DMS114 treated with DMSO at 0.1 percent for 48 hours (cell line): ENCODE results near the gene FAM216B.
"Not testable (repeated sequence)": the region's sequence is repeated elsewhere in the genome, so short reads cannot be mapped to it uniquely, and the experiment has no call there.

Source experiments
- DNase-seq: peaks from one replicate; lab custom pipeline; 2025; ENCODE audit not compliant: unreplicated experiment; lab: John Stamatoyannopoulos, UW

Gene FAM216B

DNA sequence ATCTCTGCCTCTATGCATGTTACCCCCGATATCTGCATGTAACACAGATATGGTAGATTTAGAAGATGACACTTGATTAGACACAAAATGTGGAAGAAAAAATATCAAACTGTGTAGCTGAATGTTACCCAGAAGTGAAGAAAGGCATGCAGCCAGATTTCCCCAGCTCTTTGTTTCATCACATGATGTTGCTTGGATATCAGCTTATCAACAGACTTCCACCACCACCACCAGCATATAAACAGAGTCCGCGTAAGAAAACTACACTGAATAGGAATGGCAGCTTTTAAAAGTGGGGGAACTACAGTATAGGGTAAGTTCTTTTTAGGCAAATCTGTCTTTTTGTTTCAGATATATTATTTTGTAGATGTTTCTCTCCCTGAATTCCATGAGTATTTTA is at the start of gene FAM216B:
Gene FAM216B, plus strand, starts transcription at position 233 of the 400 bp plus-strand sequence. CDS start 2,484 bp downstream, outside the sequence.
- no peak for DNase-seq

DNA sequence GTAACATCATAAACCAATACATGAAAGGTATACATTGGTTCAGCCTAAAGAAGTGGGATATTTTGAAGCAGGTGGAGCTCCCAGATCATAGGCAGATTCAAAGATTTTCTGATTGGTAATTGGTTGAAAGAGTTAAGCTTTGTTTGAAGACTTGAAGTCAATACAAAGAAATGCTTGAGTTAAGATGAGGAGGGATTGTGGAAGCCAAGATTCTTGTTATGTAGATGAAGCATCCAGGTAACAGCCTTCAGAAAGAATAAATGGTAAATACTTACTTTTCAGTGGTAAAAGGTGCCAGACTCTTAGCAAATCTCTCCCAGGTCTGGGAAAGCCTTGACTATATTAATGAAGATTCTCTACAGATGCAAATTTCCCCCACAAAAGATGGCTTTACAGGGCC is 49.3 kb upstream of the FAM216B start:
- no peak for DNase-seq

DNA sequence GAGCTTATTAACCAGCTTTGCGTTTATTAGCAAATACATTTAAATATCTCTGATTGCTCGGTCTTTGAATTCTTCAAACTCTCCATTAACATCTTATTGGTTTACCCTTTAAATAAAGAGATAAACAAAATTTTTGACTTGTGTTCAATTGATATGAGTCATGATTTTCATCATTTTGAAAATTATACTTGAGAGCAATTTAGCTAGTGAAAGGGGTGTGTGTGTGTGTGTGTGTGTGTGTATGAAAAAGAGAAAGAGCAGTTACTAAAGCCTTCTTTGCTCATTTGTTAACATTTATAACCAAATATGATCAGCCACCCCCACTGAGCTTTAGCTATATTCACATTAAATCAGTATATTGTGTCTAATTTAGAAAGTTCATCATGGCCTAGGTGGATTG is 48.3 kb upstream of the FAM216B start:
- no peak for DNase-seq

- DNase-seq: no peak
Observed at GRCh38 chr13:42735010-42735409, 46.4 kb upstream of the FAM216B start.

DNA sequence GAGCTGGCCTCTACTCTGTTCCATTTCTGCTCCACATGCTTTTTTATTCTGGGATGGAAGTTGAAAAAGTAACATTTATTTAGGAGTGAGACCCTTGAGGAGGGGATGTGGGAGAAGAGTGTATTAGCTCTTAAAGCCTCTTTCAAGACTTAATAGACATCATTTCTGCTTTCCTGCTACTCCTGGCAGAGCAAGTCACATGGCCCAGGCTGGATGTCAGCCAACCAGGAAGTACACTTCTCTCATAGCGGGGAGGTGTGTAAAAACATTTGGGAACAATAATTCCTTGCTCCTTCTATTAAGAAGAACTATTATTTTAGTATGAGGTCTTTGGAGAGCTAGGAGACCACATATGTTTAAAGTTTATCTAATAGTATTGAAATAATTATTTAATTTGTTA is 40.6 kb upstream of the FAM216B start:
- DNase-seq: no peak

DNA sequence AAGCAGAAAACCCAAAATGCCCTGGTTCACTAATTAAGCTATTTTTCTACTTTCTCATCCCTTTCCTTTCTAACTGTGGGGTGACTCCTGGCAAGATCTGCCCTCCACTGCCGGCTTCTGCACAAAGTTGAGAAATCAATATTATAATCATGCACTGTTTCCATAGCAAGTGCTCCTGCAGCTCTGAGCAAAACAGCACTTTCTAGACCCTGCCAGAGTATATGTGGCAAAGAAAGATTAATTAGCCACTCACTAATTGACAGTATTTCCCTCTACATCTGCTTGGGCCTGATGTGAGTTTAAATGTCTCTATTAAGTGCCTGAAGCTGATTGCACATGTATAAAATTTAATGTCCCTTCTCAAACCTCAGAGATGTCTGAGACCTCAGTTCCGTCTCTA is 39.5 kb upstream of the FAM216B start:
- no peak for DNase-seq

- DNase-seq: no peak
Observed at GRCh38 chr13:42745655-42746054, 35.7 kb upstream of the FAM216B start.

DNA sequence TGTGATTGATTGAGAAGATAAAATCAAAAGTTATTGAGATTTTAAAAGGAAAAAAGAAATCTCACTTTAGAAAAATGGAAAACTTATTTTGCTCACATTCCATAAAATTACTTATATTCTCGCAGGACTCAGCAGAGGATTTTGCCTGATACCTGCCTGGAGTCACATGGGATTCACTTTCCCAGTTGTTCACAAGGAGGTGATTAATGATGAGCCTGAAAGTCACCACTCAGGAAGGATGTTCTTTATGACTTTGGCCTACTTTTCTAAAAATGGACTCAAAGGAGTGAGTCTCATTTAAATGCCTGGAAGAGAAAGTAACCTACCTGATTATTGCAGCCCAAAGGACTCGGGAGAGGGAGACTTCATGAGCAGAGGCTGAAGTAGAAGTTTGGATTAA is 34.5 kb upstream of the FAM216B start:
- DNase-seq: no peak

GRCh38 chr13:42747399-42747873 is 33.9 kb upstream of the FAM216B start:
- no peak for DNase-seq

DNA sequence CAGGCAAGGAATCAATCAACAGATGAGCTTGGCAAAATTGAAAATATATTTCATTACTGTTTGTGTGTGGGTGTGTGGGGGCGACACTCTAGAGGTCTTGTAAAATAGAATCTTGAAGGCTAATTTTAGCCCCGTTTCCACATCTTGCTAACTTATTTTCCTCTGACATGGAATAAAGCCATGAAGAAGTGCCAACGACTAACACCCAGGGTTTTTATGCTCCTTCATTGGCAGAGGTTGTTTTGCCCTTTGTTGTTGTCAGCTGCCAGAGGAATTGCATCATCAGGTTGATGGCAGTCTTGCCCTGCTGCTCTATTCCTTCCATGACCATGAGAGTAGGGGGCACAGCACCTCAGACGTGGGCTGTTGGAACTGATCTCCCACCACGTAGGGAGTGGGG is 30.6 kb upstream of the FAM216B start:
- no peak for DNase-seq

GRCh38 chr13:42751693-42752092 is 29.7 kb upstream of the FAM216B start:
- no peak for DNase-seq

- DNase-seq: no peak
Observed at GRCh38 chr13:42752731-42753130, 28.7 kb upstream of the FAM216B start.

- no peak for DNase-seq
Observed at GRCh38 chr13:42753697-42754096, 27.7 kb upstream of the FAM216B start.

- no peak for DNase-seq
Observed at GRCh38 chr13:42754801-42755510, 26.4 kb upstream of the FAM216B start.

DNA sequence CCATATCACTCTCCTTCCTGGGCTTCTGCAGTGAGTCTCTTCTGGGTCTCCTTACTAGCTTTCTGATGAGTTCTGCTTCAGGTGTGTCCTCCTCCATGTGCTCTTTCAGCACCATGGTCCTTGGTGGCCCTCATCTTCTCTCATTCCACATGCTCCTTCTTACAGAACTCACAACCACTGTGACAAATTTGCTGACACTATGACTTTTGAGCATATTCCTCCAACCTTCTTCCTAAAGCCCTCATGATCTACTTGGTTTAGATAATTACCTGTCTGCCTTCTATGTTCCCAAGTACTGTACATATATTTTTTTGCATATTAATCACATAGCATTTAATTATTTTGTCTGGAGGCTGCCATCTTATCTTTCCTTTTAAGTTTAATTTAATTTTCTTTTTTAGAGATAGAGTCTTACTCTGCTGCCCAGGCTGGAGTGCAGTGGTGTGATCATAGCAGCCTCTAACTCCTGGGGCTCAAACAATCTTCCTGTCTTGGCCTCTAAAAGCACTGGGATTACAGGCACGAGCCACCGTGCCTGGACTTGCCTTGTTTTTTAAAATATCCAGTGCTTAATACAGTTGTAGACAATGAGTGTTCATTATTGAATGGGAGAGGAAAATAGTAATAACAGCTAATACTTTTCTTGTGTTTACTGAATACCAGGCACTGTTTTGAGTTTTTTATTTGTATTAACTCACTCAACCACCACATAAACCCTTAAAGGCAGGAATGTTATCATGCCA is 23.5 kb upstream of the FAM216B start:
- no peak for DNase-seq

GRCh38 chr13:42758515-42758914 is 22.9 kb upstream of the FAM216B start:
- no peak for DNase-seq

DNA sequence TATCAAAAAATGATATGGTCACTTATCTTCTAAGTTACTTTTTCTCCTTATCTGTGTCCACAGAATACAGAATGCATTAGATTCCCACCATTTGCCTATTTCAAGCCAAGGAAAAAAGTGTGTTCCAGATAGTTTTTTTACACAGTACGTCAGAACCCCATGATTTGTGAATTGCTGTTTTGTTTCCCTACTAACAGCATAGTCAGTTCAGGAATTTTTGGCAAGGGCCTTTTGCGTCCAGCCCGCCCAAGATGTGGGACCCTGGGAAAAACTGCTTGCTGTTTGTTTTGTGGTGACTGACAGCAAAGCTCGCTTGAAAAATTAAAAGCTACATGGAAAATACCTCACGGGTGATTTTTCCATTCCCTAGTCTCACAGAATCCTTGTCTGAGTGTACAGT is 20.4 kb upstream of the FAM216B start:
- no peak for DNase-seq

GRCh38 chr13:42762251-42762650 is 19.1 kb upstream of the FAM216B start:
- DNase-seq: no peak

DNA sequence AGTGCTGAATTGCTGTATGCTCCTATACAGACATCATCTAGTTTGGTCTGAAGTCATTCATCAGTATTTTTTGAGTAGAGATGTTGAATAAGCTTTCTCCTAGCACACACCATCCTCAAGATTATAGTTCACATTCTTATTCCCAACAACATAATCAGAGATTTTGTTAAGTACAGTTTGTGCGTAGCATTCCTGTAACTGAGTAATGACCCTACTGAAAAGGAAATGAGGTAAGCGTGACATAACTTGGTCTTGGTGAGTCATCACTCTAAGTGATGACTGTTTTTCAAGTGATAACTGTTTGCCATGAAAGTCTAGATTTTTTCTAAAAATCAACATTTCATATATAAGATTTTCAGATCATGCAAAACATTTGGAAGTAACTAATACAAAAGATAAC is 18.5 kb upstream of the FAM216B start:
- no peak for DNase-seq

GRCh38 chr13:42766016-42766415 is 15.4 kb upstream of the FAM216B start:
- no peak for DNase-seq

- no peak for DNase-seq
Observed at GRCh38 chr13:42769650-42770049, 11.7 kb upstream of the FAM216B start.

- not testable (repeated sequence) for DNase-seq
Observed at GRCh38 chr13:42776558-42776957, 4.8 kb upstream of the FAM216B start.
